CD1c-positive myeloid dendritic cell (primary cell): ENCODE data around the gene NGB.

Experiments used
- DNase-seq: peaks from one replicate; pipeline ENCODE4 v3.0.0-alpha.2; 2016; ENCODE audit errors: extremely low spot score

The NGB gene

DNA sequence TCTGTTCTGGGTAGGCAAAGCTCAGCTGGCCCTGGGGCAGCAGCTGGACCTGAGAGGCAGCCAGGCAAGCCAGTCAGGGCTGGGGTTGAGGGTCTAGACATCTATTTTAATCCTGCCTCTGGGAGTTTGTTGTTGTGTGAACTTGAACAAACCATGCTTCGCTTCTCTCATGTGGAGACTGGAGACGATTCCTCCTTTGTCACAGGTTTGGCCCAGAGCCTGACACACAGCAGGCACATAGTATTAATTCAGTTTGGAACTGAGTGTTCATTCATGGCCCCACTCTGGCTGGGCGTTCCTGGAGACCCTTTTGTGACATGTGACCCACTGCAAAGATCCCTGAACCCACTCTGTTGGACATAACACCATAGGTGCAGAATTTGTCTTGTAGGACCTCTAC is 39.3 kb downstream of the NGB start:
- no peak for DNase-seq

- no peak for DNase-seq
Observed at GRCh38 chr14:77230914-77231313, 40.1 kb downstream of the NGB start.

DNA sequence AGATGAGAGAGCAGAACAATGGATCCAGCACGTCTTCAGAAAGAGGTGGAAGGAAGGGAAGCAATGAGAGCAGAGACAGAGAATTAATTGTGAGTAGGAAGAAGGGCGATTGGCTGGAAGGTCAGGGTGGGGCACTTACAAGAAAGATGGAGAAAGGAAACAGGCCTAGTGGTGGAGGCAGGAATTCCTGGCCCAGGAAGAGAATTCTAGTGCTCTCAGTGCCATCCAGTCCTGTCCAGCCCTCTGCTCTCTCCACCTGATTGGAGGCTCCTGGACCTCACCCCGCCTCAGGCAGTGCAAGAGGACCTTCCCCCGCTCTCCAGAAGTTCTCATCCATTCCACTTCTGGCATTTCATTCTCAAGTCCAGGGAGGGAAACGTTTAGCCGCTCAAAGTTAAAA is 43.0 kb downstream of the NGB start:
- no peak for DNase-seq

- no peak for DNase-seq
Observed at GRCh38 chr14:77225892-77226557, 45.0 kb downstream of the NGB start.

GRCh38 chr14:77225254-77225653 is 45.8 kb downstream of the NGB start:
- no peak for DNase-seq

GRCh38 chr14:77224212-77224611 is 46.8 kb downstream of the NGB start:
- peak; percentile 12 for DNase-seq

- no peak for DNase-seq
Observed at GRCh38 chr14:77222546-77223225, 48.3 kb downstream of the NGB start.

- no peak for DNase-seq
Observed at GRCh38 chr14:77221241-77221871, 49.6 kb downstream of the NGB start.

DNA sequence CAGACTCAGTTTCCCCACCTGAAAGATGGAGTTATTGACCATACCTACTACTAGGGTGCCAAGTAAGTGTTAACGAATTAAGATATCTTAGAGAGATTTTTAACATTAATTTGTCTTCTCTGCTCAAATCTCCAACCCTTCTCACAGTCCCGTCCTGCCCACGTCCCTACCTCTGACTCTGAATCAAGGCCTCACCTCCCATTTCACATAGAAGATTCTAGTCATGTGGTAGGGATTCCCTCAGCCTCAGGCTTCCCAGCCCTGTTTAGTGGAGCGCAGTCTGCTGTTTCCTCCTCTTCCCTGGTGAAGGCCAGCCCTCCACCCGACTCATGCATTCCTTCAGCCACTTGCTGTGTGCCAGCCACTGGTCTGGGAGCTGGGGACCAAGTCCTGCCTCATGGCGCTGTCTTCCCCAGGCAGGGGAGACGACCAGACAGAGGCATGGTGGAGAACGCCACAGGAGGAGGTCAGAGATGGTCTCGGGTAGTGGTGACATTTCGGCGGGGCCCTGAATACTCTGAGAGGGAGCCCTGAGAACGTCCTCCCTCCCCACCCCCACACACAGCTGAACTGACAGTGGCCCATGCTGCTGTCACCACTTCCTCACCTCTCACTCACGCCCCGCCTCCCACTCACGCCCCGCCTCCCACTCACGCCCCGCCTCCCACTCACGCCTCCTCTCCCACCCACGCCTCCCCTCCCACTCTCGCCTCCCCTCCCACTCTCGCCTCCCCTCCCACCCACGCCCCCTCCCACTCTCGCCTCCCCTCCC is 50.6 kb downstream of the NGB start:
- DNase-seq, result no peak

DNA sequence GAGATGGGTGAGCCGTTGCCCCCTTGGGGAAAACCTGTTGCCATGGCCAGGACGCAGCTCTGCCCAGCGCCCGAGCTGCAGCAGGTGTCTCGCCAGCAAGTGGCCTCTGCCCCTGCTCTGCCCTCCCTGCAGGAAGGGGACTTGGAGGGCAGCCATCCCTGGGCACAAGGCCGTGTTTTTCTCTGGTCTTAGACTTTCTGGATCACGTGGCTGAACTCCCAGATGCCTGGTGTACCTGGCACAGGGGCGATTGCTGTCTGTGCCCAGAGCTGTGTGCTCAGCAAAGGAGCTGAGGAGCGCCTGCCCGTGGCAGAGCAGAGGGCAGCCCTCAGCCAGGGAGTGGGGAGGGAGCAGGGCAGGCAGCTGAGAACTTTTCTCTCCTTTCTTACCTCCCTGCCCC is 51.4 kb downstream of the NGB start:
- no peak for DNase-seq

DNA sequence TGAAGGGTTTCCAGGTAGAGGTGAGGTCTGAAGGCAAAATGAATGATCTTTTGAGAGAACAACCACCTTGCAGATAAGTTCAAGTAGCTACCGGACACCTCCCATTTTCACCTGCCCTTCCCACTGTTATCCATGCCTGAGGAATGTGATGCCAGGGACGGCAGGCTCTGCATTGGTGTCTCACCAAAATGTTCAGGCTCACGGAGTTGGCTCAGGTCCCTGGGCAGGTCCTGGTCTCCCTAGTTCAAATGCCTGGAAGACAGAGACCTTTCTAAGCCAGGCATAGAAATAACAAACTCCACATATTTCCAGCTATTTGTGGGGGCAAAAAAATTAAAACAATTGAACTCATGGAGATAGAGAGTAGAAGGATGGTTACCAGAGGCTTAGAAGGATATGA is 53.5 kb downstream of the NGB start:
- DNase-seq, result no peak
